ENCODE results near the gene ATXN1. TPM values are rescaled to one million over a fixed set of nuclear protein-coding genes. Genes with fewer than 3 reads are reported as not detected.

The ATXN1 gene
- polyA plus RNA-seq, 1 donor, result 13.6 TPM

- Histone ChIP-seq H3K4me1 (ENCODE audit: control insufficient read depth, insufficient read depth, low read length) (no peaks in the 10 kb centered on the region), H3K4me3 (ENCODE audit: low read length) (no peak overlapping the region), H3K9me3 (ENCODE audit: control insufficient read depth, low read depth, low read length) (peaks cover 6% of the 10 kb centered on the region), H3K36me3 (ENCODE audit: control insufficient read depth, insufficient read depth, low read length) (peaks cover 34% of the 10 kb centered on the region), H3K27ac (ENCODE audit: low read length) (no peak overlapping the region), H3K27me3 (ENCODE audit: control insufficient read depth, insufficient read depth, low read length) (no peaks in the 10 kb centered on the region)
- no peak for DNase-seq
- WGBS (ENCODE audit: insufficient coverage, low lambda C conversion rate), result no CpG with 5 or more reads among the region's 7 CpGs
Measured at GRCh38 chr6:16324606-16325225, 436.5 kb downstream of the ATXN1 start.

GRCh38 chr6:16324184-16324583 is 437.1 kb downstream of the ATXN1 start:
- peaks cover 34% of the 10 kb centered on the region for H3K36me3 ChIP-seq (ENCODE audit: control insufficient read depth, insufficient read depth, low read length)
- H3K27me3 ChIP-seq (ENCODE audit: control insufficient read depth, insufficient read depth, low read length), result no peaks in the 10 kb centered on the region
- peaks cover 6% of the 10 kb centered on the region for H3K9me3 ChIP-seq (ENCODE audit: control insufficient read depth, low read depth, low read length)
- no CpG with 5 or more reads among the region's 2 CpGs for WGBS (ENCODE audit: insufficient coverage, low lambda C conversion rate)
- no peaks in the 10 kb centered on the region for H3K4me1 ChIP-seq (ENCODE audit: control insufficient read depth, insufficient read depth, low read length)
- H3K4me3 ChIP-seq (ENCODE audit: low read length), result no peak overlapping the region
- H3K27ac ChIP-seq (ENCODE audit: low read length), result no peak overlapping the region
- DNase-seq, result no peak

GRCh38 chr6:16322666-16323312 is 438.5 kb downstream of the ATXN1 start:
- no CpG with 5 or more reads among the region's 11 CpGs for WGBS (ENCODE audit: insufficient coverage, low lambda C conversion rate)
- H3K27me3 ChIP-seq (ENCODE audit: control insufficient read depth, insufficient read depth, low read length), result no peaks in the 10 kb centered on the region
- H3K4me1 ChIP-seq (ENCODE audit: control insufficient read depth, insufficient read depth, low read length), result no peaks in the 10 kb centered on the region
- no peak overlapping the region for H3K27ac ChIP-seq (ENCODE audit: low read length)
- DNase-seq, result peak; percentile 64 to 70
- H3K4me3 ChIP-seq (ENCODE audit: low read length), result no peak overlapping the region
- peaks cover 30% of the 10 kb centered on the region for H3K36me3 ChIP-seq (ENCODE audit: control insufficient read depth, insufficient read depth, low read length)
- peaks cover 3% of the 10 kb centered on the region for H3K9me3 ChIP-seq (ENCODE audit: control insufficient read depth, low read depth, low read length)

GRCh38 chr6:16321826-16322225 is 439.4 kb downstream of the ATXN1 start:
- DNase-seq, result no peak
- Histone ChIP-seq H3K4me1 (ENCODE audit: control insufficient read depth, insufficient read depth, low read length) (no peaks in the 10 kb centered on the region), H3K4me3 (ENCODE audit: low read length) (no peak overlapping the region), H3K9me3 (ENCODE audit: control insufficient read depth, low read depth, low read length) (no peaks in the 10 kb centered on the region), H3K36me3 (ENCODE audit: control insufficient read depth, insufficient read depth, low read length) (peaks cover 21% of the 10 kb centered on the region), H3K27me3 (ENCODE audit: control insufficient read depth, insufficient read depth, low read length) (no peaks in the 10 kb centered on the region), H3K27ac (ENCODE audit: low read length) (no peak overlapping the region)
- 100% methylated on average over 3 of the region's 11 CpGs for WGBS (ENCODE audit: insufficient coverage, low lambda C conversion rate)

GRCh38 chr6:16321341-16321710 is 439.9 kb downstream of the ATXN1 start:
- no peaks in the 10 kb centered on the region for H3K9me3 ChIP-seq (ENCODE audit: control insufficient read depth, low read depth, low read length)
- DNase-seq, result no peak
- H3K4me1 ChIP-seq (ENCODE audit: control insufficient read depth, insufficient read depth, low read length), result no peaks in the 10 kb centered on the region
- H3K4me3 ChIP-seq (ENCODE audit: low read length), result no peak overlapping the region
- H3K36me3 ChIP-seq (ENCODE audit: control insufficient read depth, insufficient read depth, low read length), result peaks cover 16% of the 10 kb centered on the region
- no CpG with 5 or more reads among the region's 7 CpGs for WGBS (ENCODE audit: insufficient coverage, low lambda C conversion rate)
- no peaks in the 10 kb centered on the region for H3K27me3 ChIP-seq (ENCODE audit: control insufficient read depth, insufficient read depth, low read length)
- no peak overlapping the region for H3K27ac ChIP-seq (ENCODE audit: low read length)

GRCh38 chr6:16320533-16321340 is 440.5 kb downstream of the ATXN1 start:
- no peak for DNase-seq
- no peaks in the 10 kb centered on the region for H3K9me3 ChIP-seq (ENCODE audit: control insufficient read depth, low read depth, low read length)
- no CpG with 5 or more reads among the region's 21 CpGs for WGBS (ENCODE audit: insufficient coverage, low lambda C conversion rate)
- no peaks in the 10 kb centered on the region for H3K4me1 ChIP-seq (ENCODE audit: control insufficient read depth, insufficient read depth, low read length)
- H3K27ac ChIP-seq (ENCODE audit: low read length), result no peak overlapping the region
- peaks cover 10% of the 10 kb centered on the region for H3K36me3 ChIP-seq (ENCODE audit: control insufficient read depth, insufficient read depth, low read length)
- H3K27me3 ChIP-seq (ENCODE audit: control insufficient read depth, insufficient read depth, low read length), result no peaks in the 10 kb centered on the region
- no peak overlapping the region for H3K4me3 ChIP-seq (ENCODE audit: low read length)

GRCh38 chr6:16319813-16320532 is 441.3 kb downstream of the ATXN1 start:
- peak; percentile 29 to 36 for DNase-seq
- Histone ChIP-seq H3K4me1 (ENCODE audit: control insufficient read depth, insufficient read depth, low read length) (no peaks in the 10 kb centered on the region), H3K9me3 (ENCODE audit: control insufficient read depth, low read depth, low read length) (no peaks in the 10 kb centered on the region), H3K27me3 (ENCODE audit: control insufficient read depth, insufficient read depth, low read length) (no peaks in the 10 kb centered on the region), H3K36me3 (ENCODE audit: control insufficient read depth, insufficient read depth, low read length) (peaks cover 5% of the 10 kb centered on the region), H3K4me3 (ENCODE audit: low read length) (no peak overlapping the region), H3K27ac (ENCODE audit: low read length) (no peak overlapping the region)
- 63% methylated on average over 2 of the region's 16 CpGs for WGBS (ENCODE audit: insufficient coverage, low lambda C conversion rate)

GRCh38 chr6:16318953-16319720 is 442.1 kb downstream of the ATXN1 start:
- Histone ChIP-seq H3K36me3 (ENCODE audit: control insufficient read depth, insufficient read depth, low read length) (peaks cover 4% of the 10 kb centered on the region), H3K27me3 (ENCODE audit: control insufficient read depth, insufficient read depth, low read length) (no peaks in the 10 kb centered on the region), H3K9me3 (ENCODE audit: control insufficient read depth, low read depth, low read length) (no peaks in the 10 kb centered on the region), H3K4me1 (ENCODE audit: control insufficient read depth, insufficient read depth, low read length) (no peaks in the 10 kb centered on the region), H3K27ac (ENCODE audit: low read length) (no peak overlapping the region), H3K4me3 (ENCODE audit: low read length) (no peak overlapping the region)
- DNase-seq, result no peak
- 100% methylated on average over 2 of the region's 8 CpGs for WGBS (ENCODE audit: insufficient coverage, low lambda C conversion rate)

- Histone ChIP-seq H3K4me3 (ENCODE audit: low read length) (no peak overlapping the region), H3K27ac (ENCODE audit: low read length) (no peak overlapping the region), H3K9me3 (ENCODE audit: control insufficient read depth, low read depth, low read length) (no peaks in the 10 kb centered on the region), H3K36me3 (ENCODE audit: control insufficient read depth, insufficient read depth, low read length) (peaks cover 4% of the 10 kb centered on the region), H3K27me3 (ENCODE audit: control insufficient read depth, insufficient read depth, low read length) (no peaks in the 10 kb centered on the region), H3K4me1 (ENCODE audit: control insufficient read depth, insufficient read depth, low read length) (no peaks in the 10 kb centered on the region)
- no CpG with 5 or more reads among the region's 6 CpGs for WGBS (ENCODE audit: insufficient coverage, low lambda C conversion rate)
- DNase-seq, result no peak
Measured at GRCh38 chr6:16318538-16318937, 442.7 kb downstream of the ATXN1 start.

Data from large intestine (tissue), 3 donors.